SK-N-MC (cell line): ENCODE results near the gene LRRC15.

Source experiments
- EZH2 ChIP-seq: fragments of 200-600 bp; sonication (generic); IDR thresholded peaks from one replicate; pipeline ENCODE4 v1.6.1; 2017; ENCODE audit warnings: antibody characterized with exemption
- FOXP2 ChIP-seq: optimal IDR thresholded peaks from 2 replicates; pipeline ENCODE3; 2011; ENCODE audit warnings: mild to moderate bottlenecking, moderate library complexity; ENCODE audit not compliant: insufficient read depth; ENCODE audit errors: extremely low read length, control extremely low read depth
- POLR2AphosphoS5 ChIP-seq: IDR thresholded peaks from 2 replicates; pipeline ENCODE4 v1.6.1; 2012; ENCODE audit warnings: mild to moderate bottlenecking, low read depth, low read length, borderline replicate concordance

- no peak for TF ChIP-seq EZH2
- TF ChIP-seq POLR2AphosphoS5: no peak
- TF ChIP-seq FOXP2: no peak
These were observed 45.5 kb downstream of the LRRC15 start for GRCh38 chr3:194323785-194324735.
